Mesodermal cell (in vitro differentiated cells): ENCODE measurements around the gene SPON2.

Experiments used
- H3K27ac ChIP-seq: 2 replicates; pipeline ENCODE4 v1.7.0; 2013; ENCODE audit warnings: mild to moderate bottlenecking, low read depth, low read length, moderate library complexity; ENCODE audit not compliant: severe bottlenecking
- H3K36me3 ChIP-seq: 2 replicates; pipeline ENCODE4 v1.7.1; 2013; ENCODE audit warnings: mild to moderate bottlenecking, low read length, moderate library complexity; ENCODE audit not compliant: control insufficient read depth, insufficient read depth
- H3K4me1 ChIP-seq: one replicate; pipeline ENCODE4 v1.7.1; 2013; ENCODE audit warnings: mild to moderate bottlenecking, low read length; ENCODE audit not compliant: insufficient read depth, control insufficient read depth, poor library complexity, severe bottlenecking
- H3K4me3 ChIP-seq: 2 replicates; pipeline ENCODE4 v1.7.0; 2013; ENCODE audit warnings: low read length, control low read depth, mild to moderate bottlenecking; ENCODE audit not compliant: insufficient read depth, poor library complexity, severe bottlenecking; ENCODE audit errors: extremely low read depth
- H3K9me3 ChIP-seq: 2 replicates; pipeline ENCODE4 v1.7.1; 2013; ENCODE audit warnings: mild to moderate bottlenecking, low read length, moderate library complexity; ENCODE audit not compliant: control insufficient read depth
- WGBS, 2 experiments: methylation state at CpG; one replicate each; pipeline ENCODE4 v1.1.5; 2013; ENCODE audit warnings: missing lambda C conversion rate in 2 of 2; ENCODE audit not compliant: insufficient coverage in 2 of 2; 5-methylcytosine and 5-hydroxymethylcytosine counted together

Gene SPON2

GRCh38 chr4:1214101-1215095 lies 42.0 kb upstream of the SPON2 start:
- Histone ChIP-seq H3K27ac (no peak overlapping the region), H3K36me3 (peaks cover 69% of the 10 kb centered on the region), H3K4me3 (no peak overlapping the region), H3K9me3 (no peaks in the 10 kb centered on the region), H3K4me1 (peaks cover 14% of the 10 kb centered on the region)
- 95 to 96% methylated on average over 31 to 48 of the region's 48 CpGs for WGBS, 2 experiments

DNA sequence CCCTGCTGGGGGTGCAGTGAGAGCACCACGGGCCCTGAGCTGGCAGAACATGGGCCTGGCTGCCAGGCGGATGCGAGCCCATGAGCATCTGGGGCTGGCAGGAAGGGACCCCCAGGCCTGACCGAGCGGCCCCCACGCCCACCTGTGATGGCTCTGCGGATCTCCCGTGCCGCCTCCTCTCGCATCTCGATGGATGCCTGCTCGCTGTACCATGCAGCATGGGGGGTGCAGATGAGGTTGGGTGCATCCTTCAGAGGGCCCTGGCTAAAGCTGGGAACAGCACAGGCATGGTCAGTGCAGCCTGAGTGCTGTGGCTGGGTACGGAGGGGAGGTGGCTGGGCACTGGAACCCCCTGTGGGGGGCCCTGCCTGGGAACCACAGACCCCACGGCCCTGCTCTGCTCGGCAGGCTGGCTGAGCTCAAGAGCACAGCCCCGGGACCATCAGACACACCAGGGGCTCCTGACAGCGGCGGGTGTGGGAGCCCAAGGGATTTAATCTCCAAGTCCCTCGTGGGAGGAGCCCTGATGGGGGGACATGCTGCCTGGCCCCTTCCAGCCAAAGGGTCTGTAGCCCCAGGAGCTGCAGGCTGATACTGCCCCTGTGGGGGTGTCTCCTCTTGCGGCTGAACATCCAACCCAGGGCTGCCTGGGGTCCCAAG lies 41.1 kb upstream of the SPON2 start:
- 95 to 98% methylated on average over 13 to 19 of the region's 20 CpGs for WGBS, 2 experiments
- Histone ChIP-seq H3K4me1 (peaks cover 16% of the 10 kb centered on the region), H3K9me3 (no peaks in the 10 kb centered on the region), H3K4me3 (no peak overlapping the region), H3K36me3 (peaks cover 68% of the 10 kb centered on the region), H3K27ac (no peak overlapping the region)

DNA sequence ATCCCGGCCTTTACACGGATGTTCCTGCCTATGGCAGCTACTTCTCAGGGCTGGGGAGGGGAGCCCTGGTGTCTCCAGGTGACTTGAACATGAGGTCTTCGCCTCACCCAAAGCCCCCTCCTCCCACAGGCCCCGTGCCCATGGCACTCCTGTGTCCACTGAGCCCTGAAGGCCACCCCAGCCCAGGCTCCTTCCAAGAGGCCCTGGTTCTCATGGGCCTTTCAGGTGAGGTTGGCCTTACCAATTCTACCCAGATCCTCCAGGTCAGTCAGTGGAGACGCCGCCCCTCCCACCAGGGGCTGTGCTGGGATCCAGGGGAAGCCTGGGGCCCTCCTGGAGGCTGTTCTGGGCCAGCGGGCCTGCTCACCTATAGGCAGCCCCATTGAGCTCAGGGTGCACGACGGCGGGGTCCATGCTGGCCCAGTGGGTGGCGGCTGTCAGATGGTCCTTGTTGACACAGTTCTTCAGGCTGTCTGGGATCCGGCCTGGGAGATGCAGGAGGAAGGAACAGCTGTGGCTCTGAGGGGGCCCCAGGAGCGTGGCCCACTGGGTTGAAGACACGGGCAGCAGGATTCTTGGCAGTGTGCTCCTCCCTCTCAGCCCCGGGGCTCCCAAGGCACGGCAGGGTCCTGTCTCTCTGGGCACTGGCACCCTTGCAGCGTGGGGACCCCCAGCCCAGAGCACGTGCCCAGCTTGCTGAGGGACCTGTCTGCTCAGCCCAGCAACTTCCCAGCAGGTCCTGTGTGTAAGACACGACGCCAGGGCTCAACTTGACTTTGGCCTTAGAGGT lies 40.4 kb upstream of the SPON2 start:
- Histone ChIP-seq H3K27ac (no peak overlapping the region), H3K4me1 (peaks cover 16% of the 10 kb centered on the region), H3K9me3 (no peaks in the 10 kb centered on the region), H3K4me3 (no peak overlapping the region), H3K36me3 (peaks cover 61% of the 10 kb centered on the region)
- WGBS, 2 experiments = 94 to 96% methylated on average over 18 of the region's 20 CpGs

DNA sequence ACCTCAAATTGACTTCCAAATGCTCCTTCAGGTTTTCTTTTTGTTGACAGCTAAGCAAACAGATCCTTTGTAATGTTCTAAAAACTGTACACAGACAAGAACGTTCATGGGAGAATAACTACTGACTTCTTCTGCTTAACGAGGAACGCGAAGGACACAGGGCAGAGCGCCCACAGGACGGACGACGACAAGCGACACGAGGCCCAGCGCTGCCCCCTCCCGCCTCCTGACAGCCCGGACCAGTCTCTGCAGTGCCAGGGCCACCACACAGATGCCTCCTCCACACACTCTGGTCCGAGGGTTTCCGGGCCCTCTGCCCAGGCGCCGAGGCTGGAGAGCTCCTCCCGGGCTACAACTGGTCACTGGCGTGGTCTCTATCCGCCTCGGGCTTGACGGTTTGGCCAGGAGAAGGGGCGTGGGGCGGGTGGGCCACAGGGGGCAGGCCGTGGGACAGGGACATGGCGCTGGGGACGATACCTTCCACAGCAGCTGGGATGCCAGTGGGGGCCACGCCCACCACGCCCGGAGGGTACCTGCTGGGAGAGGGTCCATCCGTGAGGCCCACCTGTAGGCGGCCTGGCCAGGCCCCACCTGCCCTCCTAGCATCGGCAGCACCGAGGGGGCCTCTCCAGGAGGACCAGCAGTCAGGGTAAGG lies 39.6 kb upstream of the SPON2 start:
- Histone ChIP-seq H3K36me3 (peaks cover 56% of the 10 kb centered on the region), H3K9me3 (no peaks in the 10 kb centered on the region), H3K4me3 (no peak overlapping the region), H3K4me1 (peaks cover 16% of the 10 kb centered on the region), H3K27ac (no peak overlapping the region)
- WGBS, 2 experiments = 97% methylated on average over 32 to 33 of the region's 34 CpGs

DNA sequence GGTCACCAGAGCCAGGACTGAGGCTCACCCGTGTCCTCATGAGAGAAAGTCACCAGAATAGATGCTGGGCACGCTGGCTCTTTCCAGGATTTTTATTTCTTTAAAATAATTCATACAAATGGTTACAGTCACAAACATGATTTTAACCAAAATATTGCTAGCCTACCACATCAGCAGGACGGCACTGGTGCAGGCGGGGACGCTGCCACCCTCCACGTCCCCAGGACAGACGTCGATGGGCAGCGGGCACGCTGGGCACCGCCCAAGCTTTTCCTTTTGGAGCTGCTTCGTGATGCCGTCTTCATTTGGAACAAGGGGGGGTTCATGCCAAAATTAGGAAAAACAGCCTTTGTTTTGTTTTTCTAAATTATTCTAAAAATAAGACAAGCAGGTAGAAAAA lies 39.0 kb upstream of the SPON2 start:
- peaks cover 16% of the 10 kb centered on the region for H3K4me1 ChIP-seq

GRCh38 chr4:1210971-1211370 lies 38.6 kb upstream of the SPON2 start:
- peaks cover 52% of the 10 kb centered on the region for H3K36me3 ChIP-seq
- H3K4me1 ChIP-seq = peaks cover 16% of the 10 kb centered on the region
- no peak overlapping the region for H3K27ac ChIP-seq
- no peaks in the 10 kb centered on the region for H3K9me3 ChIP-seq
- 97 to 100% methylated on average over 7 to 10 of the region's 10 CpGs for WGBS, 2 experiments
- no peak overlapping the region for H3K4me3 ChIP-seq

More for the DNA sequence above, 39.0 kb upstream of the SPON2 start:
- Histone ChIP-seq H3K4me3 (no peak overlapping the region), H3K27ac (no peak overlapping the region), H3K9me3 (no peaks in the 10 kb centered on the region), H3K36me3 (peaks cover 55% of the 10 kb centered on the region)
- 96 to 98% methylated on average over 9 to 10 of the region's 13 CpGs for WGBS, 2 experiments

DNA sequence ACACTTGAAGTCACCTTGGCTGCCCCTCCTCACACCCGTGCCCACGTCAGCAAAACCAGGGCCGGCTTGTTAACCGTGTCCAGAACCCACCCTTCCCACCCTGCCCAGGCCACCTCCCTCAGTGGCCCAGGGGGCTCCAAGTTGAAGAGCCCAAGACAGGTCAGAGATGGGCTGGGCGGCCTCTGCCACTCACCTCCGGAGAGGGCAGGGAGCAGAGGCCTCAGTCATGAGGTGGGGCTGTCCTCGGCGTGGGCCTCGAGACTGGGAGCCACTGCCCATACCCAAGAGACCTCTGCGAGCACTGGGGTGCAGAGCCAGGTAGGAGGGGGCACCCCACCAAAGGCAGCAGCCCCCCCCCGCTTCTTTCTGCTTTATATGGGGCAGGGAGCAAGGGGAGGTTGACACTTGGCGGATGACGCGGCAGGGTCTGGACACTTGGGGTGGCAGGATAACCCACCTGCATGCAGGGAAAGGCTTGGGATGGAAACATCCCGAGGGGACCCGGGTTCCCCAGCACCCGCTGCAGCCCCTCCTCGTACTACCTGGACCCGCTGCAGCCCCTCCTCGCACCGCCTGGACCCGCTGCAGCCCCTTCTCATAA lies 38.0 kb upstream of the SPON2 start:
- 96 to 97% methylated on average over 18 to 20 of the region's 22 CpGs for WGBS, 2 experiments
- H3K9me3 ChIP-seq = no peaks in the 10 kb centered on the region

GRCh38 chr4:1209821-1210220 lies 37.4 kb upstream of the SPON2 start:
- Histone ChIP-seq H3K4me3 (no peak overlapping the region), H3K9me3 (no peaks in the 10 kb centered on the region), H3K36me3 (peaks cover 40% of the 10 kb centered on the region), H3K27ac (peak overlapping the region; percentile 83), H3K4me1 (peaks cover 16% of the 10 kb centered on the region)
- 85 to 88% methylated on average over 7 to 8 of the region's 11 CpGs for WGBS, 2 experiments

More for the DNA sequence above, 38.0 kb upstream of the SPON2 start:
- Histone ChIP-seq H3K27ac (peak overlapping the region; percentile 83), H3K4me3 (no peak overlapping the region), H3K4me1 (peaks cover 16% of the 10 kb centered on the region), H3K36me3 (peaks cover 45% of the 10 kb centered on the region)

DNA sequence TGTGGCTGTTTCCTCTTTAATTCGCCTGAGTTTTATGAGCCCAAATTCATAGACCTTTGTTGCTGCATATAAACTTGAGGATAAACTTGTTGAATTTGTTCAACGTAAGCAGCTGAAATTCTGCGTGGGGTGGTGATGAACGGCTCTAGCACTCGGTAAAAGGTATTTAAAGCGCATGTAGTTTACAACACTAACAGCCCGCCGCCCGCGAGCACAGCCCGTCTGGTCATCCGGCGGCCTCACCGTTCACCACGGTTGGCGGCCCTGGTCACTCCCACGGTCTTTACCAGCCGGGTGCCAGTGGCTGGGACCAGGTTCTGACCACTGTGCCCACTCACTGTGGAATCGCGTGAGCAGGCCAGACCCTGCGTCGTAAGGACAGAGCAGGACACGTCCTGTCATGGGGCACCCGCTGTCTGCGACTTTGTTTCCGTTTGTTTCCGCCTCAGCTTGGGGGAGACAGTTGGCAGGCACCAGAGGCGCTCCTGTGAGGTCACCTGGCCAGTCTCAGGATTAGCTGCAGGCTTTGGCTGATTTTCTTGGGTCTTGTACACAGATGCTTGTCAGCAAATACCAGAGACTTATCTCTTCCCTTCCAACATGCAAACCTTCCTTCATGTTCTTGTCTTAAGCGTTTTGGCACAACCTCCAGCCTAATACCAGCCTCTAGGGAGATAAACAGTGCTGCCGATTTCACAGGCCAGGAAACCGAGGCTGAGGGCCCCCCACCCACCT lies 36.8 kb upstream of the SPON2 start:
- Histone ChIP-seq H3K27ac (peak overlapping the region; percentile 83), H3K4me1 (peaks cover 16% of the 10 kb centered on the region), H3K36me3 (peaks cover 33% of the 10 kb centered on the region), H3K4me3 (no peak overlapping the region), H3K9me3 (no peaks in the 10 kb centered on the region)
- WGBS, 2 experiments = 95 to 96% methylated on average over 30 to 31 of the region's 31 CpGs
